8988T (cell line): ENCODE results near the gene GPR39.

Source experiments
- DNase-seq: peaks from one replicate; pipeline ENCODE4 v3.0.0; 2011

The GPR39 gene

DNA sequence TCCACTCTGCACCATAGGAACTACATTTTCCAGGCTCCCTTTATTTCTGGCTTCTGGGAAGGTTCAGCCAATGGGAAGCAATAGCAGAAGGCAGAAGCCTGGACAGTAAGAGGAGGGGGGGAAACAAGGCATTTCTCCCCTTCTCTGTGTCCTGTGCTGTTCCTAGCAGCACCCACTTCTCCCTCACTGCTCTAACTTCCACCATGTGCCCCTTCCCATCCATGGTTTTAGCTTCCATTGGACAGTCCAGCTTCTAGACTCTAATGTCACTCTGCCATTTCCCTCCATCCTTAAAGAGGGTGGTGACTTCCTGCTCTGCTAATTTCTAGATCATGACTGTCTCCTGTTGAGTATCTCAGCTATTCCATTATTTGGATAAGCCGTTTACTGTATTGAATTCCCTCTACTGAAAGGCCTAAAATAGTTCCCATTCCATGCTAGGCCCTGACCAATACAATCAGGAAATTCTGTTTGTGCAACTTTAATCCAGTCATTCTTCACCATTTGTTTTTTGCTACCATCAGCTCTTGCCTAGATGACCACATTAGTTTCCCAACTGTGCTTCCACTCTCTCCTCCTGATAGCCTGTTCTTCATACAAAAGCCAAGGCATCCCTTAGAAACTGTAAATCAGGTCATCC, 274.2 kb downstream of the GPR39 start:
- DNase-seq = no peak

DNA sequence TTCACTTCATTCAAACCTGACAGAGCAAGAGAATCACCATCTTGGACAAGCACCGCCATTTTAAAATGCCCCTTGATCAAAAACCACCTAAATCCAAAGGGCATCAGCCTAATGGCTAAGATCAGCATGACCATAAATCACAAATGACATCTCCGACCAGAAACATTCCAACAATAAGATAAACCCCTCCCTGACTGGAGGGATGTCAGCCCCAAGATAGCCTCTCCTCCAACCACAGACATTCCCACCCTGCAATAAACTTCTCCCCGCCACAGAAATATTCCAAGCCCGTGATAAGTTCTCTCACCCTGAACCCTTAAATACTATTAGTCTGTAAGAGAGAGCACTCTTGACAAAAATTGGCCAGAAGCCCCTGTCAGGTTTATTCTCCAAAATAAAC, 275.0 kb downstream of the GPR39 start:
- no peak for DNase-seq

DNA sequence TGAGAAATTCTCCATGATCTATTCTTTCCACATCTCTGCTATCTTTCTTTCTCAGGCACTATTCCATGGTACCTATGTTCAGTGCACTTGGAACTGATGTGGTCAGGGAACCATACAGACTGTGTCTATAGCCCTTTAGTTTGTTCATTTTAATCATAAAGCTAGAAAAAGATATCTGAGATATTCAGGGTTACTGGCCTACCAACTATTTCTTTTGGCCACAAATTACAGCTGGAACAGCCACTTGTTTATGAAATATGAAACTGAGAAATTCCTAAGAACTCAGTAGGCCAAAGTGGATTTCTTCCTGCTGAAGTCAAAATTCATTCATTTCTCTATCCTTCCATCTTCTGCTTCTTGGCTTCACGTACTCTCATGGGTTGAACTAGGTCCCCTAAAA, 276.2 kb downstream of the GPR39 start:
- no peak for DNase-seq
